HEK293 (cell line): ENCODE results near the gene SRP72.

Source experiments
- CTCF ChIA-PET: fragments of 350-600 bp; formaldehyde crosslinking; extraction: SDS; loops from one replicate; lab custom pipeline; 2021; ENCODE audit warnings: antibody characterized with exemption; lab: Yijun Ruan, JAX
- POLR2A ChIA-PET: fragments of 300-600 bp; formaldehyde crosslinking; extraction: SDS; loops from one replicate; lab custom pipeline; 2020; ENCODE audit warnings: antibody characterized with exemption, inconsistent platforms; lab: Yijun Ruan, JAX
- H3K27ac ChIP-seq: fragments of 200-500 bp; sonication (Bioruptor generic); 2 replicates; pipeline ENCODE4 v1.5.1; 2014; ENCODE audit warnings: low read depth, low read length, control low read depth, inconsistent platforms; ENCODE audit errors: extremely low read depth
- H3K36me3 ChIP-seq, 2 experiments: fragments of 200-500 bp in 1 of 2; sonication (Bioruptor generic) in 1 of 2; 1 replicate in 1 of 2; 2 replicates in 1 of 2; pipeline ENCODE4 v1.5.1; 2014 to 2017; ENCODE audit warnings: inconsistent platforms in 2 of 2, low read length in 2 of 2; ENCODE audit not compliant: control insufficient read depth in 2 of 2, insufficient read depth in 1 of 2
- H3K4me1 ChIP-seq: fragments of 200-500 bp; sonication (Bioruptor generic); 2 replicates; pipeline ENCODE4 v1.5.1; 2014; ENCODE audit warnings: mild to moderate bottlenecking, low read length, inconsistent platforms; ENCODE audit not compliant: control insufficient read depth, insufficient read depth
- H3K4me3 ChIP-seq: 2 replicates; pipeline ENCODE4 v1.5.1; 2011; ENCODE audit warnings: low read depth, mild to moderate bottlenecking, control low read depth, low read length, moderate library complexity
- H3K9me3 ChIP-seq: fragments of 200-500 bp; sonication (Bioruptor generic); 2 replicates; pipeline ENCODE4 v1.5.1; 2014; ENCODE audit warnings: low read depth, low read length, inconsistent platforms; ENCODE audit not compliant: control insufficient read depth, insufficient read depth
- GLI2 ChIP-seq: fragments of 450-650 bp; formaldehyde crosslinking; IDR thresholded peaks from 2 replicates; pipeline ENCODE4; 2017; ENCODE audit warnings: missing biosample characterization, missing genetic modification characterization, low read depth, borderline replicate concordance
- KLF8 ChIP-seq: fragments of 450-650 bp; formaldehyde crosslinking; IDR thresholded peaks from 2 replicates; pipeline ENCODE4 v1.5.1; 2016; ENCODE audit warnings: missing biosample characterization, missing genetic modification characterization
- REPIN1 ChIP-seq: fragments of 450-650 bp; formaldehyde crosslinking; IDR thresholded peaks from 2 replicates; pipeline ENCODE4 v1.5.1; 2017; ENCODE audit warnings: missing biosample characterization, missing genetic modification characterization, low read depth
- TCF7L2 ChIP-seq: IDR thresholded peaks from 2 replicates; pipeline ENCODE4 v1.6.1; 2011; ENCODE audit warnings: low read depth, mild to moderate bottlenecking, inconsistent platforms, low read length, moderate library complexity, borderline replicate concordance
- WT1 ChIP-seq: fragments of 450-650 bp; formaldehyde crosslinking; IDR thresholded peaks from 2 replicates; pipeline ENCODE4 v1.5.1; 2016; ENCODE audit warnings: missing biosample characterization, missing genetic modification characterization
- ZBTB17 ChIP-seq: fragments of 450-650 bp; formaldehyde crosslinking; IDR thresholded peaks from 2 replicates; pipeline ENCODE4 v1.5.1; 2016; ENCODE audit warnings: missing biosample characterization, missing genetic modification characterization
- ZBTB8A ChIP-seq: fragments of 450-650 bp; formaldehyde crosslinking; IDR thresholded peaks from 2 replicates; pipeline ENCODE4 v1.5.1; 2016; ENCODE audit warnings: missing biosample characterization, missing genetic modification characterization
- ZNF138 ChIP-seq: fragments of 450-650 bp; formaldehyde crosslinking; IDR thresholded peaks from 2 replicates; pipeline ENCODE4 v1.5.1; 2016; ENCODE audit warnings: missing biosample characterization, missing genetic modification characterization, borderline replicate concordance
- ZNF157 ChIP-seq: fragments of 450-650 bp; formaldehyde crosslinking; IDR thresholded peaks from 2 replicates; pipeline ENCODE4 v1.5.1; 2016; ENCODE audit warnings: missing biosample characterization, missing genetic modification characterization
- ZNF175 ChIP-seq: fragments of 450-650 bp; formaldehyde crosslinking; IDR thresholded peaks from 2 replicates; pipeline ENCODE4 v1.5.1; 2016; ENCODE audit warnings: missing biosample characterization, missing genetic modification characterization
- ZNF202 ChIP-seq: fragments of 450-650 bp; formaldehyde crosslinking; IDR thresholded peaks from 2 replicates; pipeline ENCODE4 v1.5.1; 2016; ENCODE audit warnings: missing biosample characterization, missing genetic modification characterization, borderline replicate concordance
- ZNF211 ChIP-seq: fragments of 450-650 bp; formaldehyde crosslinking; IDR thresholded peaks from 2 replicates; pipeline ENCODE4 v1.5.1; 2016; ENCODE audit warnings: low read depth, missing biosample characterization, missing genetic modification characterization
- ZNF214 ChIP-seq: fragments of 450-650 bp; formaldehyde crosslinking; IDR thresholded peaks from 2 replicates; pipeline ENCODE4 v1.5.1; 2017; ENCODE audit warnings: missing biosample characterization, mild to moderate bottlenecking, missing genetic modification characterization, borderline replicate concordance
- ZNF24 ChIP-seq: fragments of 450-650 bp; formaldehyde crosslinking; IDR thresholded peaks from 2 replicates; pipeline ENCODE4 v1.5.1; 2016; ENCODE audit warnings: missing biosample characterization, missing genetic modification characterization
- ZNF335 ChIP-seq: fragments of 450-650 bp; formaldehyde crosslinking; conservative IDR thresholded peaks from 2 replicates; pipeline ENCODE4 v1.5.1; 2016; ENCODE audit warnings: missing biosample characterization, missing genetic modification characterization
- ZNF341 ChIP-seq: fragments of 450-650 bp; formaldehyde crosslinking; IDR thresholded peaks from 2 replicates; pipeline ENCODE4; 2016; ENCODE audit warnings: low read depth, missing biosample characterization, missing genetic modification characterization
- ZNF366 ChIP-seq: fragments of 450-650 bp; formaldehyde crosslinking; conservative IDR thresholded peaks from 2 replicates; pipeline ENCODE4 v1.5.1; 2016; ENCODE audit warnings: missing biosample characterization, missing genetic modification characterization
- ZNF600 ChIP-seq: fragments of 450-650 bp; formaldehyde crosslinking; IDR thresholded peaks from 2 replicates; pipeline ENCODE4 v1.5.1; 2016; ENCODE audit warnings: missing biosample characterization, missing genetic modification characterization
- ZNF621 ChIP-seq: fragments of 450-650 bp; formaldehyde crosslinking; IDR thresholded peaks from 2 replicates; pipeline ENCODE4 v1.5.1; 2017; ENCODE audit warnings: missing biosample characterization, missing genetic modification characterization
- ZNF658 ChIP-seq: fragments of 450-650 bp; formaldehyde crosslinking; IDR thresholded peaks from 2 replicates; pipeline ENCODE4; 2016; ENCODE audit warnings: missing biosample characterization, missing genetic modification characterization
- ZNF776 ChIP-seq: fragments of 450-650 bp; formaldehyde crosslinking; IDR thresholded peaks from 2 replicates; pipeline ENCODE4 v1.5.0; 2017; ENCODE audit warnings: missing biosample characterization, missing genetic modification characterization, borderline replicate concordance
- ZNF791 ChIP-seq: fragments of 450-650 bp; formaldehyde crosslinking; IDR thresholded peaks from 2 replicates; pipeline ENCODE4 v1.5.1; 2016; ENCODE audit warnings: missing biosample characterization, missing genetic modification characterization
- ZNF792 ChIP-seq: fragments of 450-650 bp; formaldehyde crosslinking; IDR thresholded peaks from 2 replicates; pipeline ENCODE4 v1.5.1; 2016; ENCODE audit warnings: missing biosample characterization, missing genetic modification characterization
- ZSCAN30 ChIP-seq: fragments of 450-650 bp; IDR thresholded peaks from 2 replicates; pipeline ENCODE4 v1.5.1; 2018; ENCODE audit warnings: missing biosample characterization, mild to moderate bottlenecking, missing genetic modification characterization, moderate library complexity
- TF ChIP-seq, protein P1 (sequence below): fragments of 450-650 bp; formaldehyde crosslinking; IDR thresholded peaks from 2 replicates; pipeline ENCODE4 v1.5.1; 2016; ENCODE audit warnings: missing biosample characterization, missing genetic modification characterization
- TF ChIP-seq, protein P2 (sequence below): fragments of 450-650 bp; formaldehyde crosslinking; IDR thresholded peaks from 2 replicates; pipeline ENCODE4 v1.5.1; 2016; ENCODE audit warnings: missing biosample characterization, missing genetic modification characterization
- TF ChIP-seq, protein P3 (sequence below): fragments of 450-650 bp; IDR thresholded peaks from 2 replicates; pipeline ENCODE4 v1.5.1; 2018; ENCODE audit warnings: missing biosample characterization, mild to moderate bottlenecking, missing genetic modification characterization
- TF ChIP-seq, protein P4 (sequence below): fragments of 450-650 bp; formaldehyde crosslinking; IDR thresholded peaks from 2 replicates; pipeline ENCODE4 v1.5.1; 2017; ENCODE audit warnings: missing biosample characterization, missing genetic modification characterization

SRP72 gene

DNA sequence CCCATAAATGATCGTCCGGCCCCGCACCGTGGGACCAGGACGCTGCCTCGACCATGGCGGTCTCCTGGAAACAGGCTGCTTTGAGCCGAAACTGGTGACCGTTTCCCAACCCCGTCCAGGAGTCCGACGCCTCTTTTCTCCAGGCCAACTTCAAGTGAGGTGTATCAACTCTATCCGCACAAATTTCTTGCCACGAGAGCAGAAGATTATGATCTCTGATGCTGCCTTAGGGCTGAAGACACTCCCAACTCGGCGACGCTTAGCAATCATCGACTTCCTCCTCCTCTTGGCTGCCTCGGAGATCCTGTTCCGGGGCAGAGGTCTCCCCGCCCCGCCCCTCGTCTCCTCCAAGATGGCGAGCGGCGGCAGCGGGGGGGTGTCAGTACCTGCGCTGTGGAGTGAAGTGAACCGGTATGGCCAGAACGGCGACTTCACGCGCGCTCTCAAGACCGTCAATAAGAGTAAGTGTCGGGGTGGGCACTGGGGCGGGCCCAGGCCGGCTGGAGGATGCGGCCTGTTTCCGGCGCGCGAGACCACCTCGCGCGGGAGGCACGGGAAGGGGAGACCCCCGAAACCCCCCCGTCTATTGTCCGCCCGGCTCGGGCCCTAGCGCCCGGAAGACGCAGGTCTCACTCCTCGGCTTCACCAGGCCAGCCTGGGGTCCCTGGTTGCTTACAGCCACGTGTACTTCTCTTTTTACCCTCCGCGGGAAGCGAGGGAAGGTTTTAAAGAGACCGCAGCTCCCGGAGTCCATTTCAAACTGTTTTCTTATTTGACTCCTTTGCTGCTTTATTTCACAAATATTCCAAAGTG, at the start of gene SRP72 (continued):
- TF ChIP-seq, protein P1, sequence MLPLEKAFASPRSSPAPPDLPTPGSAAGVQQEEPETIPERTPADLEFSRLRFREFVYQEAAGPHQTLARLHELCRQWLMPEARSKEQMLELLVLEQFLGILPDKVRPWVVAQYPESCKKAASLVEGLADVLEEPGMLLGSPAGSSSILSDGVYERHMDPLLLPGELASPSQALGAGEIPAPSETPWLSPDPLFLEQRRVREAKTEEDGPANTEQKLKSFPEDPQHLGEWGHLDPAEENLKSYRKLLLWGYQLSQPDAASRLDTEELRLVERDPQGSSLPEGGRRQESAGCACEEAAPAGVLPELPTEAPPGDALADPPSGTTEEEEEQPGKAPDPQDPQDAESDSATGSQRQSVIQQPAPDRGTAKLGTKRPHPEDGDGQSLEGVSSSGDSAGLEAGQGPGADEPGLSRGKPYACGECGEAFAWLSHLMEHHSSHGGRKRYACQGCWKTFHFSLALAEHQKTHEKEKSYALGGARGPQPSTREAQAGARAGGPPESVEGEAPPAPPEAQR (tag by site-specific recombination), result no peak
- TF ChIP-seq ZNF175 (tag by site-specific recombination) (no peak), ZNF24 (no peak), ZNF202 (tag by site-specific recombination) (no peak), ZNF792 (tag by site-specific recombination) (no peak), WT1 (peak; percentile 34), ZNF335 (peak; percentile 88), ZNF791 (no peak), ZNF138 (tag by site-specific recombination) (no peak), ZNF776 (tag by site-specific recombination) (no peak), ZSCAN30 (tag by site-specific recombination) (no peak; the same call in 1 of the 2 replicates), ZNF341 (tag by site-specific recombination) (peak; percentile 74), TCF7L2 (no peak), ZBTB17 (peak; percentile 84), ZNF211 (no peak), ZNF157 (tag by site-specific recombination) (no peak), GLI2 (tag by site-specific recombination) (no peak), ZBTB8A (tag by site-specific recombination) (no peak)
- TF ChIP-seq, protein P2, sequence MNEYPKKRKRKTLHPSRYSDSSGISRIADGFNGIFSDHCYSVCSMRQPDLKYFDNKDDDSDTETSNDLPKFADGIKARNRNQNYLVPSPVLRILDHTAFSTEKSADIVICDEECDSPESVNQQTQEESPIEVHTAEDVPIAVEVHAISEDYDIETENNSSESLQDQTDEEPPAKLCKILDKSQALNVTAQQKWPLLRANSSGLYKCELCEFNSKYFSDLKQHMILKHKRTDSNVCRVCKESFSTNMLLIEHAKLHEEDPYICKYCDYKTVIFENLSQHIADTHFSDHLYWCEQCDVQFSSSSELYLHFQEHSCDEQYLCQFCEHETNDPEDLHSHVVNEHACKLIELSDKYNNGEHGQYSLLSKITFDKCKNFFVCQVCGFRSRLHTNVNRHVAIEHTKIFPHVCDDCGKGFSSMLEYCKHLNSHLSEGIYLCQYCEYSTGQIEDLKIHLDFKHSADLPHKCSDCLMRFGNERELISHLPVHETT (tag by site-specific recombination), result 0 out of 2 replicates have a peak, but pooled peaks have one; percentile 32
- TF ChIP-seq, all 188 proteins: peak for 23

DNA sequence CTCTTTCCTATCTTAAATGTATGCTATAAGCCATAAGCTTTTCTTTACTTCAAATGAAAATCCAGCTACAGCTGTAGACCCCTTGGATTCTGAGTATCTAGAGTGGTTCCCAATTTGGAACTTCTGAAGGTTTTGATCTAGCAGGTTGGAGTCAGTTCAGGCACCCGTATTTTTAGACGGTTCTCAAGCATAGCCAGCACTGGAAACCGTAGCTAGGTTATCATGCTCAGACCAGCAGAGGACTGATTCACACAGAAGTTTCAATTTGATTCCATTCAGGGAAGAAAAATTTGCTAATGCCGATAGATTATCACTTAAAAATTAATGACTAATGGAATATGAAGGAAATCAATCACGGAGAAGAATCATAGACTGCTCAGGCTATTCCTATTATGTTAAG, 43.2 kb upstream of the SRP72 start:
- H3K4me3 ChIP-seq, result no peak overlapping the region

More for the DNA sequence above, 43.2 kb upstream of the SRP72 start:
- no peaks in the 10 kb centered on the region for H3K9me3 ChIP-seq
- POLR2A ChIA-PET, result interaction anchor here (1.7 kb wide), 1 partner anchor 11 kb away, joined by 5 read pairs; the partner anchor contains the start of gene PPAT
- 0 out of 2 replicates have a peak, but pooled peaks cover 3% of the 10 kb centered on the region for H3K4me1 ChIP-seq
- CTCF ChIA-PET, result interaction anchor here (0.7 to 3.9 kb wide), 5 partner anchors 8 to 453 kb away, joined by 3 to 19 read pairs (median 6); partner anchors contain the start of gene PAICS
- TF ChIP-seq, protein P3, sequence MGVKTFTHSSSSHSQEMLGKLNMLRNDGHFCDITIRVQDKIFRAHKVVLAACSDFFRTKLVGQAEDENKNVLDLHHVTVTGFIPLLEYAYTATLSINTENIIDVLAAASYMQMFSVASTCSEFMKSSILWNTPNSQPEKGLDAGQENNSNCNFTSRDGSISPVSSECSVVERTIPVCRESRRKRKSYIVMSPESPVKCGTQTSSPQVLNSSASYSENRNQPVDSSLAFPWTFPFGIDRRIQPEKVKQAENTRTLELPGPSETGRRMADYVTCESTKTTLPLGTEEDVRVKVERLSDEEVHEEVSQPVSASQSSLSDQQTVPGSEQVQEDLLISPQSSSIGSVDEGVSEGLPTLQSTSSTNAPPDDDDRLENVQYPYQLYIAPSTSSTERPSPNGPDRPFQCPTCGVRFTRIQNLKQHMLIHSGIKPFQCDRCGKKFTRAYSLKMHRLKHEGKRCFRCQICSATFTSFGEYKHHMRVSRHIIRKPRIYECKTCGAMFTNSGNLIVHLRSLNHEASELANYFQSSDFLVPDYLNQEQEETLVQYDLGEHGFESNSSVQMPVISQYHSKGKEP (tag by site-specific recombination), result no peak
- TF ChIP-seq ZNF24 (no peak), ZNF600 (tag by site-specific recombination) (no peak), ZNF658 (tag by site-specific recombination) (no peak), ZNF621 (tag by site-specific recombination) (no peak), ZNF214 (tag by site-specific recombination) (no peak), ZNF366 (tag by site-specific recombination) (no peak), GLI2 (tag by site-specific recombination) (no peak), KLF8 (tag by site-specific recombination) (no peak), REPIN1 (tag by site-specific recombination) (no peak)
- TF ChIP-seq, protein P4, sequence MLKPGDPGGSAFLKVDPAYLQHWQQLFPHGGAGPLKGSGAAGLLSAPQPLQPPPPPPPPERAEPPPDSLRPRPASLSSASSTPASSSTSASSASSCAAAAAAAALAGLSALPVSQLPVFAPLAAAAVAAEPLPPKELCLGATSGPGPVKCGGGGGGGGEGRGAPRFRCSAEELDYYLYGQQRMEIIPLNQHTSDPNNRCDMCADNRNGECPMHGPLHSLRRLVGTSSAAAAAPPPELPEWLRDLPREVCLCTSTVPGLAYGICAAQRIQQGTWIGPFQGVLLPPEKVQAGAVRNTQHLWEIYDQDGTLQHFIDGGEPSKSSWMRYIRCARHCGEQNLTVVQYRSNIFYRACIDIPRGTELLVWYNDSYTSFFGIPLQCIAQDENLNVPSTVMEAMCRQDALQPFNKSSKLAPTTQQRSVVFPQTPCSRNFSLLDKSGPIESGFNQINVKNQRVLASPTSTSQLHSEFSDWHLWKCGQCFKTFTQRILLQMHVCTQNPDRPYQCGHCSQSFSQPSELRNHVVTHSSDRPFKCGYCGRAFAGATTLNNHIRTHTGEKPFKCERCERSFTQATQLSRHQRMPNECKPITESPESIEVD (tag by site-specific recombination), result no peak
- no peak overlapping the region for H3K27ac ChIP-seq
- peaks cover 0 to 2% of the 10 kb centered on the region in 2 experiments; a peak in 1 of 3 replicates for H3K36me3 ChIP-seq
